Measurements from ENCODE around the gene FERMT2. TPM values are rescaled to one million over a fixed set of nuclear protein-coding genes. Genes with fewer than 3 reads are reported as not detected.

Gene FERMT2
- polyA plus RNA-seq, 2 of the 4 experiments (the other 2 are of a cell fraction), result 42.9 to 102 TPM

- ATAC-seq (no peak), FAIRE-seq (no peak), DNase-seq (ENCODE audit: low read depth in 1 of 2, low spot score in 1 of 2) (no peak)
- TF ChIP-seq FOSL2 (IDR thresholded peaks at IDR 0.05) (no peak), FOSL2 (CRISPR knock-in tag; IDR thresholded peaks at IDR 0.05) (no peak), ZSCAN20 (CRISPR knock-in tag; IDR thresholded peaks at IDR 0.05) (no peak), MAFK (IDR thresholded peaks at IDR 0.05; ENCODE audit: partially characterized antibody) (no peak), EP300 (IDR thresholded peaks at IDR 0.05) (no peak), NPAS2 (CRISPR knock-in tag; IDR thresholded peaks at IDR 0.05; ENCODE audit: borderline replicate concordance) (no peak), JUN (IDR thresholded peaks at IDR 0.05) (no peak), TP53 (CRISPR knock-in tag; IDR thresholded peaks at IDR 0.05) (no peak), PBX3 (IDR thresholded peaks at IDR 0.05) (no peak), RFX5 (IDR thresholded peaks at IDR 0.05) (no peak), ZNF302 (CRISPR knock-in tag; IDR thresholded peaks at IDR 0.05) (no peak), E2F6 (IDR thresholded peaks at IDR 0.05; ENCODE audit: borderline replicate concordance, low read depth) (no peak), ZC3H11A (IDR thresholded peaks at IDR 0.05) (no peak)
- TF ChIP-seq, protein P1, sequence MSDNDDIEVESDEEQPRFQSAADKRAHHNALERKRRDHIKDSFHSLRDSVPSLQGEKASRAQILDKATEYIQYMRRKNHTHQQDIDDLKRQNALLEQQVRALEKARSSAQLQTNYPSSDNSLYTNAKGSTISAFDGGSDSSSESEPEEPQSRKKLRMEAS (IDR thresholded peaks at IDR 0.05), result no peak
- TF ChIP-seq, protein P2, sequence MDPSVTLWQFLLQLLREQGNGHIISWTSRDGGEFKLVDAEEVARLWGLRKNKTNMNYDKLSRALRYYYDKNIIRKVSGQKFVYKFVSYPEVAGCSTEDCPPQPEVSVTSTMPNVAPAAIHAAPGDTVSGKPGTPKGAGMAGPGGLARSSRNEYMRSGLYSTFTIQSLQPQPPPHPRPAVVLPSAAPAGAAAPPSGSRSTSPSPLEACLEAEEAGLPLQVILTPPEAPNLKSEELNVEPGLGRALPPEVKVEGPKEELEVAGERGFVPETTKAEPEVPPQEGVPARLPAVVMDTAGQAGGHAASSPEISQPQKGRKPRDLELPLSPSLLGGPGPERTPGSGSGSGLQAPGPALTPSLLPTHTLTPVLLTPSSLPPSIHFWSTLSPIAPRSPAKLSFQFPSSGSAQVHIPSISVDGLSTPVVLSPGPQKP (IDR thresholded peaks at IDR 0.05; ENCODE audit: low read depth, low read length), result no peak
- Histone ChIP-seq H3K9me3 (no peaks in the 10 kb centered on the region), H3K4me3 (no peak overlapping the region), H3K4me1 (peaks cover 7% of the 10 kb centered on the region; the same call in 2 of the 3 replicates), H3K4me2 (no peak overlapping the region), H3K27ac (no peak overlapping the region)
- ChIA-PET POLR2A (no interaction called here), CTCF (interaction anchor here (0.7 to 1.0 kb wide), 2 partner anchors 8 to 95 kb away, joined by 3 read pairs; no protein-coding TSS in a partner anchor)
- 90% methylated on average over 4 of the region's 4 CpGs for WGBS (ENCODE audit: missing lambda C conversion rate)
These were observed 94.7 kb downstream of the FERMT2 start for GRCh38 chr14:52856139-52856538.

GRCh38 chr14:52853522-52853854, 97.4 kb downstream of the FERMT2 start:
- Histone ChIP-seq H3K9me3 (no peaks in the 10 kb centered on the region), H3K4me2 (peak overlapping the region; percentile 14; the same call in 1 of the 3 replicates), H3K4me1 (peaks cover 7% of the 10 kb centered on the region; the same call in 2 of the 3 replicates), H3K4me3 (no peak overlapping the region), H3K27ac (0 out of 6 replicates have a peak overlapping the region, but pooled peaks of 1 of the 2 experiments have one; percentile 5)
- ChIA-PET POLR2A (no interaction called here), CTCF (interaction anchor here (0.6 kb wide), 1 partner anchor 20 kb away, joined by 3 read pairs; no protein-coding TSS in a partner anchor)
- ATAC-seq (no peak), DNase-seq (ENCODE audit: low read depth in 1 of 2, low spot score in 1 of 2) (no peak), FAIRE-seq (no peak)
- TF ChIP-seq CEBPB (IDR thresholded peaks at IDR 0.05) (peak; percentile 34 to 48; a peak in 2 of 4 replicates), ZNF302 (CRISPR knock-in tag; IDR thresholded peaks at IDR 0.05) (no peak), FOSL2 (IDR thresholded peaks at IDR 0.05) (no peak), FOSL2 (CRISPR knock-in tag; IDR thresholded peaks at IDR 0.05) (peak; percentile 32; the same call in 1 of the 2 replicates), CTCF (IDR thresholded peaks at IDR 0.05) (no peak), GATA3 (IDR thresholded peaks at IDR 0.05; ENCODE audit: borderline replicate concordance) (no peak), PHF8 (IDR thresholded peaks at IDR 0.05; ENCODE audit: borderline replicate concordance, low read depth) (no peak), HEYL (CRISPR knock-in tag; IDR thresholded peaks at IDR 0.05) (no peak)
- TF ChIP-seq, protein P3, sequence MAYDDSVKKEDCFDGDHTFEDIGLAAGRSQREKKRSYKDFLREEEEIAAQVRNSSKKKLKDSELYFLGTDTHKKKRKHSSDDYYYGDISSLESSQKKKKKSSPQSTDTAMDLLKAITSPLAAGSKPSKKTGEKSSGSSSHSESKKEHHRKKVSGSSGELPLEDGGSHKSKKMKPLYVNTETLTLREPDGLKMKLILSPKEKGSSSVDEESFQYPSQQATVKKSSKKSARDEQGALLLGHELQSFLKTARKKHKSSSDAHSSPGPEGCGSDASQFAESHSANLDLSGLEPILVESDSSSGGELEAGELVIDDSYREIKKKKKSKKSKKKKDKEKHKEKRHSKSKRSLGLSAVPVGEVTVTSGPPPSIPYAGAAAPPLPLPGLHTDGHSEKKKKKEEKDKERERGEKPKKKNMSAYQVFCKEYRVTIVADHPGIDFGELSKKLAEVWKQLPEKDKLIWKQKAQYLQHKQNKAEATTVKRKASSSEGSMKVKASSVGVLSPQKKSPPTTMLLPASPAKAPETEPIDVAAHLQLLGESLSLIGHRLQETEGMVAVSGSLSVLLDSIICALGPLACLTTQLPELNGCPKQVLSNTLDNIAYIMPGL (CRISPR knock-in tag; IDR thresholded peaks at IDR 0.05; ENCODE audit: borderline replicate concordance), result no peak
- WGBS (ENCODE audit: missing lambda C conversion rate), result 89% methylated on average over 3 of the region's 3 CpGs
